GM18517 (cell line): ENCODE results near the gene MAP7D2.

Experiments
- ATAC-seq: cut with Tn5 transposase; IDR thresholded peaks from one replicate; pipeline ENCODE4 v1.9.1; 2021; ENCODE audit warnings: mild to moderate bottlenecking, moderate library complexity; ENCODE audit not compliant: unreplicated experiment

The MAP7D2 gene

GRCh38 chrX:20046223-20046622 lies 70.5 kb downstream of the MAP7D2 start:
- ATAC-seq: no peak

GRCh38 chrX:20042221-20042620 lies 74.5 kb downstream of the MAP7D2 start:
- ATAC-seq: no peak

- no peak for ATAC-seq
These were observed 77.7 kb downstream of the MAP7D2 start for GRCh38 chrX:20038966-20039365.

- no peak for ATAC-seq
These were observed 79.5 kb downstream of the MAP7D2 start for GRCh38 chrX:20037186-20037585.

- no peak for ATAC-seq
These were observed 84.5 kb downstream of the MAP7D2 start for GRCh38 chrX:20032201-20032600.

- peak; percentile 72 for ATAC-seq
These were observed 87.0 kb downstream of the MAP7D2 start for GRCh38 chrX:20029728-20030127.

- no peak for ATAC-seq
These were observed 88.1 kb downstream of the MAP7D2 start for GRCh38 chrX:20028588-20028987.

- no peak for ATAC-seq
These were observed 90.4 kb downstream of the MAP7D2 start for GRCh38 chrX:20026278-20026677.

- ATAC-seq: no peak
These were observed 96.9 kb downstream of the MAP7D2 start for GRCh38 chrX:20019672-20020365.

- no peak for ATAC-seq
These were observed 100.1 kb downstream of the MAP7D2 start for GRCh38 chrX:20016616-20016945.

GRCh38 chrX:20015945-20016615 lies 100.6 kb downstream of the MAP7D2 start:
- no peak for ATAC-seq

GRCh38 chrX:20015422-20015821 lies 101.3 kb downstream of the MAP7D2 start:
- no peak for ATAC-seq

- no peak for ATAC-seq
These were observed 105.1 kb downstream of the MAP7D2 start for GRCh38 chrX:20011608-20012007.

GRCh38 chrX:20007962-20008622 lies 108.6 kb downstream of the MAP7D2 start:
- ATAC-seq: no peak

GRCh38 chrX:20005883-20006282 lies 110.8 kb downstream of the MAP7D2 start:
- ATAC-seq: no peak

GRCh38 chrX:20001588-20001987 lies 115.1 kb downstream of the MAP7D2 start:
- no peak for ATAC-seq

GRCh38 chrX:19991350-19991718 lies 125.4 kb downstream of the MAP7D2 start:
- no peak for ATAC-seq

- ATAC-seq: peak; percentile 84
These were observed 126.0 kb downstream of the MAP7D2 start, which contains the start of gene BCLAF3 for GRCh38 chrX:19990556-19991349. BCLAF3 (minus strand) TSS chrX:19991061; CDS start chrX:19970264, 20,797 bp downstream.

GRCh38 chrX:19990151-19990555 lies 126.6 kb downstream of the MAP7D2 start:
- ATAC-seq: peak; percentile 21

GRCh38 chrX:19987856-19988255 lies 128.9 kb downstream of the MAP7D2 start:
- ATAC-seq: no peak

- ATAC-seq: no peak
These were observed 130.2 kb downstream of the MAP7D2 start for GRCh38 chrX:19986531-19986930.
